H1 (cell line): ENCODE results near the gene DFFB. TPM values are rescaled to one million over a fixed set of nuclear protein-coding genes. Genes with fewer than 3 reads are reported as not detected.

ENCODE experiments used
- ASH2L ChIP-seq: fragments of 200-600, 300-600 bp; sonication (generic); IDR thresholded peaks from one replicate; pipeline ENCODE4 v1.7.1; 2017; ENCODE audit warnings: low read length
- ATF3 ChIP-seq: IDR thresholded peaks from 2 replicates; pipeline ENCODE4 v1.6.1; 2011; ENCODE audit warnings: low read depth, mild to moderate bottlenecking, low read length; ENCODE audit not compliant: insufficient read depth
- CHD2 ChIP-seq: IDR thresholded peaks from 2 replicates; pipeline ENCODE4 v1.6.1; 2012; ENCODE audit warnings: low read length, improper control_type of control experiment
- CTBP2 ChIP-seq: IDR thresholded peaks from 2 replicates; pipeline ENCODE4 v1.7.0; 2011; ENCODE audit warnings: borderline replicate concordance, mild to moderate bottlenecking, moderate library complexity, mixed read lengths, low read length; ENCODE audit not compliant: insufficient read depth, insufficient read length
- EP300 ChIP-seq, 2 experiments: IDR thresholded peaks; 1 replicate in 1 of 2; 2 replicates in 1 of 2; pipeline ENCODE4 v1.6.1; 2011 to 2012; ENCODE audit warnings: low read depth in 2 of 2, low read length in 2 of 2, mild to moderate bottlenecking in 2 of 2, borderline replicate concordance in 1 of 2, inconsistent platforms in 1 of 2, moderate library complexity in 1 of 2
- GTF2F1 ChIP-seq: IDR thresholded peaks from 2 replicates; pipeline ENCODE4 v1.6.1; 2012; ENCODE audit warnings: low read depth, low read length, improper control_type of control experiment, borderline replicate concordance
- MAFK ChIP-seq: IDR thresholded peaks from 2 replicates; pipeline ENCODE4 v1.6.1; 2012; ENCODE audit warnings: low read depth, mild to moderate bottlenecking, improper control_type of control experiment, low read length
- PHF8 ChIP-seq: fragments of 200-600 bp; sonication (generic); conservative IDR thresholded peaks from 2 replicates; pipeline ENCODE4 v1.7.1; 2012; ENCODE audit warnings: low read depth, mild to moderate bottlenecking, inconsistent platforms, low read length, moderate library complexity
- POLR2A ChIP-seq, 2 experiments: IDR thresholded peaks; 1 replicate in 1 of 2; 2 replicates in 1 of 2; pipeline ENCODE4 v1.6.1; 2011; ENCODE audit warnings: low read depth in 2 of 2, low read length in 2 of 2, mild to moderate bottlenecking in 2 of 2; ENCODE audit errors: control extremely low read depth in 1 of 2
- POLR2AphosphoS5 ChIP-seq: IDR thresholded peaks from 2 replicates; pipeline ENCODE4 v1.6.1; 2011; ENCODE audit warnings: low read depth, low read length
- RAD21 ChIP-seq, 2 experiments: IDR thresholded peaks in 1 of 2; conservative IDR thresholded peaks in 1 of 2; 2 replicates each; pipeline ENCODE4 v1.6.1; 2011; ENCODE audit warnings: low read depth in 2 of 2, low read length in 2 of 2, improper control_type of control experiment in 1 of 2, inconsistent platforms in 1 of 2, mild to moderate bottlenecking in 1 of 2, moderate library complexity in 1 of 2
- RBBP5 ChIP-seq: IDR thresholded peaks from 2 replicates; pipeline ENCODE4 v1.7.1; 2012; ENCODE audit warnings: low read depth, mild to moderate bottlenecking, inconsistent platforms, low read length, moderate library complexity, borderline replicate concordance
- RFX5 ChIP-seq: IDR thresholded peaks from 2 replicates; pipeline ENCODE4 v1.6.1; 2011; ENCODE audit warnings: low read depth, low read length, improper control_type of control experiment, borderline replicate concordance
- RXRA ChIP-seq: IDR thresholded peaks from 2 replicates; pipeline ENCODE4 v1.6.1; 2011; ENCODE audit warnings: low read depth, mild to moderate bottlenecking, low read length, moderate library complexity; ENCODE audit not compliant: insufficient read depth
- SAP30 ChIP-seq: fragments of 300-600 bp; sonication (generic); IDR thresholded peaks from 2 replicates; pipeline ENCODE4 v1.7.1; 2012; ENCODE audit warnings: low read length, moderate library complexity, mild to moderate bottlenecking, inconsistent platforms; ENCODE audit not compliant: insufficient read depth, insufficient replicate concordance
- SP1 ChIP-seq: IDR thresholded peaks from 2 replicates; pipeline ENCODE4 v1.6.1; 2011; ENCODE audit warnings: low read depth, low read length
- TAF7 ChIP-seq: optimal IDR thresholded peaks from 2 replicates; pipeline ENCODE3; 2011; ENCODE audit warnings: low read depth, mild to moderate bottlenecking, inconsistent platforms, low read length, moderate library complexity, borderline replicate concordance
- TBP ChIP-seq: IDR thresholded peaks from 2 replicates; pipeline ENCODE4 v1.6.1; 2011; ENCODE audit warnings: low read depth, low read length, improper control_type of control experiment
- TCF12 ChIP-seq: IDR thresholded peaks from 2 replicates; pipeline ENCODE4 v1.6.1; 2011; ENCODE audit warnings: low read depth, mild to moderate bottlenecking, low read length
- USF2 ChIP-seq: IDR thresholded peaks from 2 replicates; pipeline ENCODE4 v1.6.1; 2011; ENCODE audit warnings: low read length, improper control_type of control experiment
- YY1 ChIP-seq: IDR thresholded peaks from 2 replicates; pipeline ENCODE4 v1.6.1; 2011; ENCODE audit warnings: low read depth, mild to moderate bottlenecking, low read length
- polyA plus RNA-seq, 7 experiments: library from polyadenylated mRNA; depleted of rRNA in 3 of 7; stranded (reverse) in 5 of 7; unstranded in 2 of 7; fragments of >200 nt in 5 of 7; fragments of 200-250 nt in 2 of 7; gene quantifications; 1 replicate in 5 of 7; 2 replicates in 1 of 7; 4 replicates in 1 of 7; pipeline versions ENCODE4 v1.2.1 to v1.2.3, GENCODE V29; 2011 to 2013; ENCODE audit warnings: missing spikeins in 2 of 7, mixed read lengths in 2 of 7
- total RNA-seq: library from RNA; stranded (reverse); fragmentation: NEBNext Ultra II Directional; extraction: Animal tissue kit (Norgen Biotek cat#: 25700); gene quantifications from 2 replicates; pipeline ENCODE4 v1.2.1, GENCODE V29; 2021

Gene DFFB
- total and polyA plus RNA-seq, 2 of the 8 experiments (the other 6 are each of a cell fraction or from before 2014, with no cell fraction given) = 8.6 to 11.9 TPM

GRCh38 chr1:3910857-3911845 is 53.9 kb downstream of the DFFB start (continued):
- TF ChIP-seq PHF8 = no peak
- TF ChIP-seq TBP = 0 out of 2 replicates have a peak, but pooled peaks have one; percentile 43
- no peak for TF ChIP-seq CHD2
- no peak for TF ChIP-seq ASH2L
- peak; percentile 46; the same call in 1 of the 2 replicates for TF ChIP-seq YY1
- TF ChIP-seq USF2 = no peak
- no peak for TF ChIP-seq SAP30
- no peak for TF ChIP-seq GTF2F1
- TF ChIP-seq CTBP2 = no peak
- no peak for TF ChIP-seq TCF12
- TF ChIP-seq RAD21 (IDR thresholded peaks at IDR 0.05 in 1 of 2, conservative IDR thresholded peaks at IDR 0.05 in 1 of 2; ENCODE audit: low read depth in 2 of 2, low read length in 2 of 2) = peak; percentile 98
- TF ChIP-seq RBBP5 = no peak
- TF ChIP-seq SP1 = no peak
- no peak for TF ChIP-seq POLR2AphosphoS5
- TF ChIP-seq RXRA = no peak
- TF ChIP-seq ATF3 = no peak
- TF ChIP-seq TAF7 = no peak
- no peak for TF ChIP-seq POLR2A (IDR thresholded peaks at IDR 0.05; ENCODE audit: control extremely low read depth in 1 of 2, low read depth in 2 of 2, low read length in 2 of 2)
- no peak for TF ChIP-seq MAFK
- no peak for TF ChIP-seq RFX5
- no peak for TF ChIP-seq EP300 (IDR thresholded peaks at IDR 0.05; ENCODE audit: borderline replicate concordance in 1 of 2, low read depth in 2 of 2, low read length in 2 of 2)
